Transverse colon (tissue), 4 donors: ENCODE measurements around the gene CCDC40. TPM values are rescaled to one million over a fixed set of nuclear protein-coding genes. Genes with fewer than 3 reads are reported as not detected.

Experiments
- DNase-seq: peaks from one replicate; pipeline ENCODE4 v3.0.0-alpha.2; 2019
- H3K27ac ChIP-seq, 4 donors: fragments of 200-600 bp; sonication (generic); 2 replicates each; pipeline ENCODE4 v1.5.1; 2016 to 2018; ENCODE audit warnings: inconsistent platforms in 4 of 4
- H3K27me3 ChIP-seq: fragments of 200-600 bp; sonication (generic); 2 replicates; pipeline ENCODE4 v1.5.1; 2017; ENCODE audit warnings: inconsistent platforms
- H3K36me3 ChIP-seq, 4 donors: fragments of 200-600 bp; sonication (generic); 2 replicates each; pipeline ENCODE4 v1.5.1; 2017 to 2019; ENCODE audit warnings: inconsistent platforms in 4 of 4
- H3K4me1 ChIP-seq, 4 donors: fragments of 200-600 bp; sonication (generic); 2 replicates each; pipeline ENCODE4 v1.5.1; 2017 to 2020; ENCODE audit warnings: inconsistent platforms in 4 of 4
- H3K4me3 ChIP-seq, 4 donors: fragments of 200-600 bp; sonication (generic); 1 replicate in 1 of 4; 2 replicates in 3 of 4; pipeline versions ENCODE4 v1.5.1 to v1.6.1; 2017 to 2019; ENCODE audit warnings: inconsistent platforms in 4 of 4
- H3K9me3 ChIP-seq, 2 donors: fragments of 200-600 bp; sonication (generic); 2 replicates each; pipeline ENCODE4 v1.5.1; 2017 to 2019; ENCODE audit warnings: inconsistent platforms in 2 of 2
- CTCF ChIP-seq, 5 experiments: fragments of 200-600 bp in 3 of 5; fragments of 450-650 bp in 2 of 5; sonication (generic) in 3 of 5; IDR thresholded peaks; 1 replicate in 2 of 5; 2 replicates in 3 of 5; pipeline ENCODE4 v1.5.1; 2016 to 2017; ENCODE audit warnings: antibody characterized with exemption in 5 of 5, inconsistent platforms in 3 of 5, mild to moderate bottlenecking in 2 of 5, moderate library complexity in 1 of 5
- EP300 ChIP-seq: sonication (generic); formaldehyde crosslinking; IDR thresholded peaks from one replicate; pipeline ENCODE4 v1.6.1; 2017; ENCODE audit warnings: antibody characterized with exemption, low read depth
- POLR2A ChIP-seq: fragments of 450-650 bp; IDR thresholded peaks from one replicate; pipeline ENCODE4 v1.6.1; 2016; ENCODE audit warnings: antibody characterized with exemption, mild to moderate bottlenecking, moderate library complexity
- POLR2AphosphoS5 ChIP-seq, 3 donors: sonication (generic); formaldehyde crosslinking; IDR thresholded peaks; one replicate each; pipeline ENCODE4 v1.6.1; 2016; ENCODE audit warnings: antibody characterized with exemption in 3 of 3
- WGBS, 2 donors: methylation state at CpG; one replicate each; pipeline ENCODE4 v1.1.5; 2018; ENCODE audit warnings: low coverage in 1 of 2; 5-methylcytosine and 5-hydroxymethylcytosine counted together
- in situ Hi-C, 4 donors: fragments of 200-750 bp; cut with MboI; loops; one replicate each; pipeline versions ENCODE4 v1.15.0 to v1.15.1; 2017; ENCODE audit warnings: low sequenced_read_pairs in 3 of 4, low pct_ligation_motif_present in 1 of 4, low pct_unique_long_range_greater_than_20kb in 1 of 4
- intact Hi-C: fragments of 100-400 bp; cut with DNase I; formaldehyde crosslinking; loops from one replicate; pipeline ENCODE4 v1.15.1; 2023; ENCODE audit warnings: low total_unique reads
- total RNA-seq, 4 donors: library from RNA; depleted of rRNA; stranded (reverse); fragments of >200 nt; gene quantifications; one replicate each; pipeline ENCODE4 v1.1.0, GENCODE V29; 2016

CCDC40 gene
- total RNA-seq, 4 donors from 2014 or later, result 0.75 to 2.8 (median 2.0) TPM

GRCh38 chr17:80058311-80058955 is 22.0 kb downstream of the CCDC40 start:
- no peak for TF ChIP-seq CTCF (IDR thresholded peaks at IDR 0.05)
- no peak for TF ChIP-seq POLR2A
- TF ChIP-seq POLR2AphosphoS5 (IDR thresholded peaks at IDR 0.05), result no peak
- TF ChIP-seq EP300, result no peak
- H3K27ac ChIP-seq, result no peak overlapping the region
- H3K36me3 ChIP-seq, result no peaks in the 10 kb centered on the region
- peaks cover 5 to 22% (median 10%) of the 10 kb centered on the region in 4 donors for H3K4me1 ChIP-seq
- H3K9me3 ChIP-seq, result no peaks in the 10 kb centered on the region
- H3K4me3 ChIP-seq, result no peak overlapping the region
- WGBS, 2 donors, result 92% methylated on average over 28 of the region's 28 CpGs; no CpG with 5 or more reads in 1 of the 2 donors
- intact Hi-C loops (no loop called here), in situ Hi-C loops (no loop called here)
- no peaks in the 10 kb centered on the region for H3K27me3 ChIP-seq
- DNase-seq, result no peak

- no peaks in the 10 kb centered on the region for H3K27me3 ChIP-seq
- no peaks in the 10 kb centered on the region for H3K36me3 ChIP-seq
- intact Hi-C loops (no loop called here), in situ Hi-C loops (no loop called here)
- no peaks in the 10 kb centered on the region for H3K9me3 ChIP-seq
- H3K4me3 ChIP-seq, result no peak overlapping the region
- 64 to 73% methylated on average over 4 of the region's 4 CpGs for WGBS, 2 donors
- TF ChIP-seq POLR2AphosphoS5 (IDR thresholded peaks at IDR 0.05) (no peak), EP300 (no peak), CTCF (IDR thresholded peaks at IDR 0.05) (no peak), POLR2A (no peak)
- H3K27ac ChIP-seq, result no peak overlapping the region
- H3K4me1 ChIP-seq, result peaks cover 0 to 6% (median 0%) of the 10 kb centered on the region in 4 donors
- DNase-seq, result no peak
These were observed 24.2 kb downstream of the CCDC40 start for GRCh38 chr17:80060644-80061043.

- TF ChIP-seq POLR2A (no peak), EP300 (no peak), POLR2AphosphoS5 (IDR thresholded peaks at IDR 0.05) (no peak), CTCF (IDR thresholded peaks at IDR 0.05) (no peak)
- Histone ChIP-seq H3K27me3 (no peaks in the 10 kb centered on the region), H3K36me3 (no peaks in the 10 kb centered on the region), H3K27ac (no peak overlapping the region), H3K9me3 (no peaks in the 10 kb centered on the region), H3K4me1 (peaks cover 0 to 6% (median 0%) of the 10 kb centered on the region in 4 donors), H3K4me3 (no peak overlapping the region)
- intact Hi-C loops (no loop called here), in situ Hi-C loops (no loop called here)
- WGBS, 2 donors, result 87% methylated on average over 12 of the region's 12 CpGs; no CpG with 5 or more reads in 1 of the 2 donors
- no peak for DNase-seq
These were observed 25.0 kb downstream of the CCDC40 start for GRCh38 chr17:80061421-80061820.

GRCh38 chr17:80063830-80064585 is 27.6 kb downstream of the CCDC40 start:
- Histone ChIP-seq H3K4me1 (peaks cover 0 to 14% (median 10%) of the 10 kb centered on the region in 4 donors), H3K36me3 (no peaks in the 10 kb centered on the region), H3K27me3 (no peaks in the 10 kb centered on the region), H3K9me3 (no peaks in the 10 kb centered on the region), H3K27ac (peak overlapping the region; percentile 48 to 71 (median 51)), H3K4me3 (no peak overlapping the region)
- intact Hi-C loops (no loop called here), in situ Hi-C loops (no loop called here)
- DNase-seq, result peak; percentile 56
- peak in 1 of 3 donors; percentile 16 for TF ChIP-seq POLR2AphosphoS5 (IDR thresholded peaks at IDR 0.05)
- no peak for TF ChIP-seq POLR2A
- 69 to 81% methylated on average over 5 to 21 of the region's 27 CpGs for WGBS, 2 donors
